Fibroblast of skin of right biceps (primary cell): Measurements from ENCODE around the gene BLM.
"Not testable (repeated sequence)": the region's sequence is repeated elsewhere in the genome, so short reads cannot be mapped to it uniquely, and the experiment has no call there.

Experiments used
- DNase-seq: peaks from one replicate; pipeline ENCODE4 v3.0.0-alpha.2; 2013

Gene BLM

GRCh38 chr15:90740545-90740944 lies 23.4 kb downstream of the BLM start:
- DNase-seq: not testable (repeated sequence)

DNA sequence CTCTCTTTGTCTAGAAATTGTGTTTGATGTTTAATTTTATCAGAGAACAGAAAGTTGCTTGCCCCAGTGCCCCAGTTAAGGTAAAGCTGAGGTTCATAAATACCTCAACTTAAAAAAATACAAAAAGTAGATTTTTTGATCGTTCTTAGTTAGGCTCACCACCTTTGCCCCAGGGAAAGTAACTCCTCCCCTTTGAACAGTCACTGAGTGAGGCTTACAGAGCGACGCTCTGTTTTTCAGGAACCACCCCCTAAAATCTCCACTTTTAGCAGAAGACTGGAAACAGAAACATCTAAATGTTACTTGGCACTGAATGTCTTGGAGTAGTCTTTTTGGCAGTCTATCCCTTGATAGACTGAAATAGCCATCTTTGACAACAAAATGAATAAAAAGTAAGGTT lies 24.9 kb downstream of the BLM start:
- DNase-seq: no peak

DNA sequence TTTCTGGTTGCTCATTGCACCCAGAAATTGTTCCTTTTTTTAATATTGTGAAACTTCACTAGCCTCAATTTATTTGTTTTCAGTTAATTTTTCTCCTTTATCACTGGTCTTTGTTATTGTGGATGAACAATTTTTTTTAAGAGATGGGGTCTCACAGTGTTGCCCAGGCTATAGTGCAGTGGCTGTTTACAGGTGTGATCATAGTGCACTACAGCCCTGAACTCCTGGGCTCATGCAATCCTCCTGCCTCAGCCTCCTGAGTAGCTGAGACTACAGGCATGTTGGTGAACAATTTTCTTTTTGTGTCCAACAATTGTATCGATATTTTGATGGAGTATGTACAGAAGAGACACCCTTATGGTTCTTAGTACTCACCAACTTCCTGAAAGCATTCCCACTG lies 26.3 kb downstream of the BLM start:
- no peak for DNase-seq

- no peak for DNase-seq
Measured at GRCh38 chr15:90744759-90745402, 27.7 kb downstream of the BLM start.

DNA sequence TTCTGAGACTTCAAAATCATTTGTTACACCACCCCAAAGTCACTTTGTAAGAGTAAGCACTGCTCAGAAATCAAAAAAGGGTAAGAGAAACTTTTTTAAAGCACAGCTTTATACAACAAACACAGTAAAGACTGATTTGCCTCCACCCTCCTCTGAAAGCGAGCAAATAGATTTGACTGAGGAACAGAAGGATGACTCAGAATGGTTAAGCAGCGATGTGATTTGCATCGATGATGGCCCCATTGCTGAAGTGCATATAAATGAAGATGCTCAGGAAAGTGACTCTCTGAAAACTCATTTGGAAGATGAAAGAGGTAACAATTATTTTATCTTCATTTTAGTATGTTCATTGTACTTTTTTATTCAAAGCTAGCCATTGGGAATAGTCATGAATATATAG lies 32.6 kb downstream of the BLM start:
- no peak for DNase-seq

DNA sequence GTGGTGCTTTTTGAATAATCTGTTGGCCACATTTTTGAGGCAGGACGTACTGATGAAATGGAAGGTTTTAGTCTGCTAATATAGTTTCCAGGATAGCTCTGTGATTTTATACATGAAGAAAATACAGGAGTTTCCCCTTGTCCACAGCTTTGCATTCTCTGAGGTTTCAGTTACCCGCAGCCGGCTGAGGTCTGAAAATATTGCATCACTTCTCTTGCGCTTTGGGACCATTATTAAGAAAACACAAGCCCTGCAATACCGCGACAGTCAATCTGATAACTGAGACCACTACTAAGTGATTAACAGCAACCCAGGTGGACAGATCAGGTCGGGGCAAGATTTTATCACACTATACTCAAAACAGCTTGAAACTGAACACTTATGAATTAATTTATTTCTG lies 33.0 kb downstream of the BLM start:
- DNase-seq: no peak

DNA sequence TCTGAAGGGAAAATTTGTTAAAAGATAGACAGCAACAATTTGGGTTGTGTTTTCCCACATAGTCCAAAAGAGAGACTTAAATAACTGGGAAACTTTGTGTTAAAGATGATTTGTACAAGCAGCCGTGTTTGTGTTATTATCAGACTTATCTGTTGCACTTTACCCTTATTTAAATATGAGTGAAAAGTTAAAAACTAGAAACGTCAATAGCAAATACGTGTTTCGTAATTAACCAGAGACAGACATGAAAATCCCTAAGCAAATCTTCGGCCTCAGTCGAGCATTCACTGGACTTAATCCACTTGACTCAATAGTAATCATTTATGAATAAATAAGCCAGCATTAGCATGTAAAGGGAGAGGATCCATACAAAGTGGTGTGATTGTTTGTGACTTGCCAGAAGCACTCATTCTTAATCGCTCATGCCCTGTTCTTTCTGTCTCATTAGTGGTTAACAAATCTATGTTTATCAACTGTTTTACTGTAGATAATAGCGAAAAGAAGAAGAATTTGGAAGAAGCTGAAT lies 34.2 kb downstream of the BLM start:
- DNase-seq: no peak

GRCh38 chr15:90756916-90757315 lies 39.8 kb downstream of the BLM start:
- DNase-seq: no peak

DNA sequence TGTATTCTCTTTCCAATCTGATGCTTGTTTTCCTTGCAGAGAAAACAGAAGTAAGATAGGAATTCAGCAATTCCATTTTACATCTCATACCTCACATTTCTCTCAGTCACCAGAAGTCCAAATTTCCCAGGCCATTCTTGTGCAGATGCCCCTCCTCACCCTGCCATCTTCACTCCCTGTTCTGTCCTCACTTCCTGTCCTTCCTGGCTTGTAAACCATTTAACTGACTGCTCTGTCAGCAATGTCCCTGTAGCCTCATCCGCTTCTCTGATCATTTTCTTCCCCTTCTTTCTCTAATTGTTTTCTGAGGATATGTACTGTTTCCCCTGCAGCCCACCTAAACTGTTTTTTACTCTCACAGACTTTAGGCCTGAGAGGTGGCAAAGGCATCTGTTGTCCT lies 40.3 kb downstream of the BLM start:
- DNase-seq: no peak

DNA sequence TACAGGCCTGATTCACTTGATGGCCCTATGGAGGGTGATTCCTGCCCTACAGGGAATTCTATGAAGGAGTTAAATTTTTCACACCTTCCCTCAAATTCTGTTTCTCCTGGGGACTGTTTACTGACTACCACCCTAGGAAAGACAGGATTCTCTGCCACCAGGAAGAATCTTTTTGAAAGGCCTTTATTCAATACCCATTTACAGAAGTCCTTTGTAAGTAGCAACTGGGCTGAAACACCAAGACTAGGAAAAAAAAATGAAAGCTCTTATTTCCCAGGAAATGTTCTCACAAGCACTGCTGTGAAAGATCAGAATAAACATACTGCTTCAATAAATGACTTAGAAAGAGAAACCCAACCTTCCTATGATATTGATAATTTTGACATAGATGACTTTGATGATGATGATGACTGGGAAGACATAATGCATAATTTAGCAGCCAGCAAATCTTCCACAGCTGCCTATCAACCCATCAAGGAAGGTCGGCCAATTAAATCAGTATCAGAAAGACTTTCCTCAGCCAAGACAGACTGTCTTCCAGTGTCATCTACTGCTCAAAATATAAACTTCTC lies 43.6 kb downstream of the BLM start:
- DNase-seq: no peak

GRCh38 chr15:90761629-90762028 lies 44.5 kb downstream of the BLM start:
- DNase-seq: no peak

- DNase-seq: peak; percentile 11
Measured at GRCh38 chr15:90762109-90762508, 45.0 kb downstream of the BLM start.

- no peak for DNase-seq
Measured at GRCh38 chr15:90763366-90764099, 46.4 kb downstream of the BLM start.

- no peak for DNase-seq
Measured at GRCh38 chr15:90765531-90765930, 48.4 kb downstream of the BLM start.

DNA sequence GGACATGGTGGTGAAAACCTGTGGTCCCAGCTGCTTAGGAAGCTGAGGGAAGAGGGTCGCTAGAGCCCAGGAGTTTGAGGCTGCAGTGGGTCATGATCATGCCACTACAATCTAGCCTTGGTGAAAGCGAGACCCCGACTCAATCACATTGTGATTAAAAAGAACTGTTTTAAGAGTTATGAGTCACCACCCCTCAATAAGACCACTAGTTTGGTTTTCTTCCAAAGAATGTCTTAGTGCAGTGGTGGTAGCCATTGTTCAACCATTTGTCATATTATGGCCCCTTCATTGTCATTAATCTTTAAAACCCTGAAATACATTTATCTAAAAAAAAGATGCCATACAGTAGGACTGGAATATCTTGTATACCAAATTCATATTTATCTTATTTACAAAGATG lies 48.8 kb downstream of the BLM start:
- DNase-seq: peak; percentile 40

GRCh38 chr15:90769375-90769774 lies 52.2 kb downstream of the BLM start:
- no peak for DNase-seq

- DNase-seq: no peak
Measured at GRCh38 chr15:90773485-90773884, 56.3 kb downstream of the BLM start.

DNA sequence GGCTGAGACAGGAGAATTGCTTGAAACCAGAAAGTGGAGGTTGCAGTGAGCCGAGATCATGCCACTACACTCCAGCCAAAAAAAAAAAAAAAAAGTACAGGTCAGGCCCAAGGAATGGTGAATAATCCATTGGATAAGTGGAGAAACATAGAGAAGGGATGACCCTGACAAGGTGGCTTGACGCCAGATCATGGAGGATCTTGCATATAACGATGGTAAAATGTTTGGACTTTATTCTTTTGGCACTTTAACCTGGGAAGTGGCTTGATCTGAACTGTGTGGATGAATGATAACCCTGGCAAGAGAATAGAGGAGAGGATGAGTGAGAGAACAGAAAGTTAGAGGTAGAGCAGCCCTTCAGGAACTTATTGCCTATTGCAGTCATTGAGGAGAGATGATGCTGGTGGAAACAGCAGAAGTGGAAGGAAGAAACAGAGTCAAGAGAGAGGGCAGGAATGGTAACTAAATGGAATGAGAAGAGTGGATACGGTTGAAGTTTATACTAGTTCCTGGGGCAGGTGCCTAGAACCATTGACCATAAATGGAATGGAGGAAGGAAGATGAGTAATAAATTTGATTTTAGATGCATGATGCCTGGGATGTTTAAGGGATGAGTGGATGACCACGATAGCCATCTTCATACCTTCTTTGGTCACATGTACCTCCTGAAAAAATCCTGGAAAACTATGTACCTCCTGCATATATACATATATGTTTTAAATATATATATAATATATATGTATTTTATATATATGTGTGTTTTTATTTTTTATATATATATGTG lies 57.8 kb downstream of the BLM start:
- DNase-seq: peak; percentile 84

GRCh38 chr15:90780916-90781315 lies 63.8 kb downstream of the BLM start:
- DNase-seq: no peak

DNA sequence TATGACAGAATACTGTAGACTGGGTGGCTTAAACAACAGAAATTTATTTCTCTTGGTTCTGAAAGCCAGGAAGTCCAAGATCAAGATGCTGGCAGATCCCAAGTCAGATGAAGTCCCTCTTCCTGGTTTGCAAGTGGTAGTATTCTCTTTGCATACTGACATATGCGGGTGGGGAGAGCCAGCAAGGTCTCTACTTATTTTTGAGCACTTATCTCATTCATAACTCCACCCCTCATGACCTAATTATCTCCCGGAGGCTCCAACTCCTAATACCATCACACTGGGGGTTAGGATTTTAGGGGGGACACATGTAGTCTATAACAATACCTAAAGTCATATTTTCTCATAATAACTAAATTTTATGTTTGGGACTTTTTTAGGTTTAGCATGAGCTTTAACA lies 65.3 kb downstream of the BLM start:
- no peak for DNase-seq

DNA sequence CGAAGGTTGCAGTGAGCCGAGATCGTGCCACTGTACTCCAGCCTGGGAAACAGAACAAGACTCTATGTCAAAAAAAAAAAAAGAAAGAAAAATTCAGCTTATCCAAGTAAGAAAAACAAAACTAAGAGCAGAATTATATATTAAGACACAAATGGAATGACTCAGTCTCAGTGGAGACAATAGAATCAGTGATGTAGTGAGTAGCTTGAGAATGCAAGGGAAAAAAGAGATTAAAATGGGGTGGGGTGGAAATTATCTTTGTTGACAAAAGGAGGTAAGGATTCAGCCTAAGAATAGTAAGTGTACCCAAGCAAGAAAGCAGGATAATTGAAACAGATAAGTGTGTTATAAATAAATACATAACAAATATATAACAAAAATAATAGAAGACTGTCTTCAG lies 70.7 kb downstream of the BLM start:
- DNase-seq: no peak

DNA sequence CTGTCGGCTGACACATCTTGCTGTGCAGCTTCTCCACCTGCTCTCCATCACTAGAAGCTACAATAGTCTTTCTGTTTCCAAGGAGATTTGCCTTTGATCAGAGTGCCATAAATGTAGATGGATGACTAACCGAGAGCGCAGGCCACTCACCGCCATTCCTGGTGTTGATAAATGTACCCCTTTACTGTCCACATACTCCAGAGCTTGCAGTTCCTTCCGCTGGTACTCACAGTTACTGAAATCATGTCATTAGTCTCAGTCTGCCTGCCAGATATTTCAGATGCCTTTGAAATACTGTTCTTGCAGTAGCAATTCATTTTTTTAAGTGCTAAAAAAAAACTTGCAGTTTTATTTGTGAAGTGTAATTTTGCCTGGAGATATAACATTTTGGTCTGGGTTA lies 72.3 kb downstream of the BLM start:
- peak; percentile 43 for DNase-seq

DNA sequence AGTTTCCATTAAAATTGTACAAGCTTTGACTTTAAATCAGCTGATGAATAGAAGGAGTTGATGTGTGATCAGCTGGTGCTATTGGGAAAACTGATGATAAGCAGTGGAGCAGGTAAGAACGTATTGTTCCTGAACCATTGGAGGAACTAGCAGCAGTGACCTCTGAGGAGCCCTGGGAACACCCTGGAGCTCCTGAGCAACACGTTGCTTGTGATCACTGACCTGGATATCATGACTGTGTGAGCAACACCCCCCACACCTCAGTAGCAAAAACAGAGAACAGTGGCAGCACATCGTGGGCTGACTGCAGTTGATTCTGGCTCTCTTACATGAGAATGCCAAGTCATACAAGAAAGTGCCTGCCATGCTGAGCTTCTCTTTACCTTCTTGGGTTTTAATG lies 72.9 kb downstream of the BLM start:
- no peak for DNase-seq

GRCh38 chr15:90790561-90790960 lies 73.4 kb downstream of the BLM start:
- no peak for DNase-seq
